Neural progenitor cell (in vitro differentiated cells): Measurements from ENCODE around the gene EPHB6.

Experiments used
- CTCF ChIP-seq: fragments of 200-600 bp; sonication (generic); IDR thresholded peaks from 2 replicates; pipeline ENCODE4 v1.5.1; 2017; ENCODE audit warnings: antibody characterized with exemption, mild to moderate bottlenecking
- EZH2 ChIP-seq: fragments of 200-600 bp; sonication (generic); IDR thresholded peaks from 2 replicates; pipeline ENCODE4 v1.6.1; 2017; ENCODE audit warnings: antibody characterized with exemption, mild to moderate bottlenecking, moderate library complexity
- EZH2phosphoT487 ChIP-seq: fragments of 200-600 bp; sonication (generic); IDR thresholded peaks from 2 replicates; pipeline ENCODE4 v1.6.1; 2017; ENCODE audit warnings: antibody characterized with exemption

DNA sequence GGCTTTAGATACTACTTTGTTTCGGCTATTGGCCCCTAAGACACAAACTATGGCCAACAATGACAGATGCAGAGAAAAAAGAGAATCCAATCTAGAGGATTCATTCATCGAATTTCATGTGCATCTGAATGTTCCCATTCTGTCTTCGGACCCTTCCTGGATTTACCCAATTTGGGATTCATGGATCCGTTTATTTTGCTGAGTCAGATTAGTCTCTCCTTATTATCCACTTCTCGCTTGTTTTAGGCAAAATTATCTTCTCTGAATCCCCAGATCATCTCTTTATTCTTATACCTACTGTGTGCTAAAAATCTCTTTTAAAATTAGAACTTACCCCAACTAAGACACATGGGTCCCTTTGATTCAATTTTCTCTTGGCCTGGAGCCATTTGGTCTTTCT, 24.2 kb downstream of the EPHB6 start:
- TF ChIP-seq CTCF (no peak), EZH2 (no peak), EZH2phosphoT487 (no peak)
